Adipose tissue (tissue), 3 donors: ENCODE measurements around the gene GNB1. TPM values are rescaled to one million over a fixed set of nuclear protein-coding genes. Genes with fewer than 3 reads are reported as not detected.

Experiments
- H3K27ac ChIP-seq: one replicate; pipeline ENCODE4 v1.5.1; 2013; ENCODE audit warnings: low read depth, low read length
- WGBS, 3 donors: extraction: QIAGEN DNeasy Blood & Tissue Kit; methylation state at CpG; one replicate each; pipeline ENCODE4 v1.1.7; 2013; 5-methylcytosine and 5-hydroxymethylcytosine counted together
- polyA plus RNA-seq, 3 donors: library from polyadenylated mRNA; stranded (reverse); fragments of 200-250 nt; gene quantifications; one replicate each; pipeline ENCODE4 v1.2.3, GENCODE V29; 2013
- donor health status: healthy with polysubstance abuse.
- donor health status: Bipolar disorder and iron deficiency.
- donor health status: healthy.

The GNB1 gene
- polyA plus RNA-seq, 3 donors, result 67.2 to 180 (median 148) TPM

DNA sequence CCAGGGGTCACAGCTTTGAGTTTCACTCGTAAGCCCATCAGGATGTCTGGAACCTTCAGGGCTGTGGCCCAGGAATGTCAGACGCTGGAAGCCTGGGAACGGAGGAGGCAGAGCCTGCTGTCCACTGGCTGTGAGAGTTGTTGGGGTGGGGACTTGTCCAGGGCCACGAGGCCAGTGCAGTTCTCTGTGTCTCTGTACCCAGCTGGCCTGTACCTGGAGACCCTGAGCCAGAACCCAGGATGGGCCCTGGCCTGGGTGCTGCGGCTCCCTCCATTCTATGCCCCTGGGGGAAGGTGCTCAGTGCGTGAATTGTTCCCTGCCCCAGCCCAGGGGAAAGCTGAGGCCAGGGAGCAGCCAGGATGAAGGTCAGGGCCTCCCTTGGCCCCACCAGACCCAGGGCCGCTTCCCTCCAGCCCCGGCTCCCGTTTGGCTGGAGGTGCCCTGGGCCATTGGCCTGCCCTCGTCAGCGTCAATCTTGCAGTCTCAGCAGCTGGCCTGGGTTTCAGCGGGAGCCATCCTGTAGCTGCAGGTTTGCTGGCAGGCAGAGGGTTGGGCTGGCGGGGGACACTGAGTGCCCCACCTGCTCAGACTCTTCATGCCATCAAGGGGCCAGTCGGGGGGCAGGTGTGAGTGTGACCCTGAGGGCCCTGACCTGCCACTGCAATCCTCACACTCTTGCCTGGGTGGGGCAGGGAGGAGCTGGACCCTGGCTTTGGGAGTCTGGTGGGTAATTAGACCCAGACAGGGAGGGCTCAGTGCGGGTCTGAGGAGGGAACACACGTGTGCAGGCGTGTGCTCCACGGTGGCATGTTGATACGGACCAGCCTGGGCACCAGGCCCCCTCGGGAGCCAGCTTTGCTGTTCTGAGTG lies 23.4 kb upstream of the GNB1 start:
- no peak overlapping the region for H3K27ac ChIP-seq
- 54 to 72% (median 68%) methylated on average over 20 of the region's 20 CpGs for WGBS, 3 donors

DNA sequence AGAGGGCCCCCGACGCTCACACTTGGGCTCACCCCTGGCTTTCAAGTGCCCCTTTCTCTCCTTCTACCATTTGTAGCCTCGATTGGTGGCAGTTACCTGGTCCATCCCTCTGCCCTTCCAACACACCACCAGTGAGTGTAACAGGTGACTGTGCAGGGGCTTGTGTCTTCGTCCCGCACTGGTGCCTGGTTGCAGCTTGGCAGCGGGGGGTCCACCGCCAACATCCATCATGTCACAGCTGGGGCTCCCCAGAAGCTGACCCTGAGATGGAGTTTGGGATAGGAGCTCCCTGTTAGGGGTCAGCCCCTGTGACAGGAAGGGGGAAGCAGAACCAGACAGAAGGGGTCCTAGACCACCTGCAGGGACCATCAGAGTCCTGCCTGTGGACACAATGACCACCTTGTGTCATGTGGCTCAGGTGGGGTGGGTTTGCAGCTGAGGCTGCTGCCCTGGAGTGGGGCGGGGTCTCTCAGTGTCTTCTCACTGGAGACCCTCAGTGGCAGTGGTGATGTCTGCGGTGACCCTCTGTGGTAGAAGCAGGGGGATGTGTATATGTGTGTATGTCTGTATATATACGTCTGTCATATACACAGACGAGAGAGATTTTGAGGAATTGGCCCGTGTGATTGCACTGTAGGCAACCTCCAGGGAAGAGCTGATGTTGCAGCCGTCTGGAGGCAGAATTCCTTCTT lies 20.6 kb upstream of the GNB1 start:
- WGBS, 3 donors, result 84 to 89% (median 87%) methylated on average over 13 of the region's 13 CpGs
- no peak overlapping the region for H3K27ac ChIP-seq

DNA sequence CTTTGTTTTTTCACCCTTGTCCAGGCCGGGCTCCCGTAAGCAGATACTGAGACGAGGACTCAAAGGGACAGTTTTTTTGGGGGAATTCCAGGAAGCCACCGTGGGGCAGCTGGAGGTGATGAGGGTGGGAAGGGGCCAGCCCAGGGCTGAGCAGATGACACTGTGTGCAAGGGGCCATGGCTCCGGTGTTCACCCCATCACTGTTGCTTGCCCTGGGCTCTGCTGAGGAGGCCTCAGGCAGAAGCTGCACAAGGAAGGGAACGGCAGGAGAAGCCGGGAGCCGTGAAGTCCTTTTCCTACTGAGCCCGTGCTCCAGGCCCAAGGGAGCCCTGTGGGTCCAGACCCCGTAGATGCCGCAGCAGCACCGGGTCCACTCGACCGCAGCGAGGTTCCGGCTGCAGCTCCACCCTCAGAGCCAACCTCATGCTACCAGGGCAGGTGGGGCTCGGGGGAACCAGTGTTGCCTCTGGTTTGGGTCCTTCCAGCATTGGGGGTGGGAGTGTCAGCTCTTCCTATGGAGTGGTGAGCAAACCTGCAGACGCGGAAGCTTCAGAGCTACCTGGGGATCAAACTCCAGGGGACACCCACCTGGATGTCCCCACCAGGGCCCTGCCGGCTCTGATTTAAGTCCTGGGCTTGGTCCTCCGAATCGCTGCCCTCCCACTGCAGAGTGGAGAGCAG lies 19.9 kb upstream of the GNB1 start:
- 93 to 94% (median 94%) methylated on average over 22 of the region's 22 CpGs for WGBS, 3 donors
- H3K27ac ChIP-seq, result no peak overlapping the region

DNA sequence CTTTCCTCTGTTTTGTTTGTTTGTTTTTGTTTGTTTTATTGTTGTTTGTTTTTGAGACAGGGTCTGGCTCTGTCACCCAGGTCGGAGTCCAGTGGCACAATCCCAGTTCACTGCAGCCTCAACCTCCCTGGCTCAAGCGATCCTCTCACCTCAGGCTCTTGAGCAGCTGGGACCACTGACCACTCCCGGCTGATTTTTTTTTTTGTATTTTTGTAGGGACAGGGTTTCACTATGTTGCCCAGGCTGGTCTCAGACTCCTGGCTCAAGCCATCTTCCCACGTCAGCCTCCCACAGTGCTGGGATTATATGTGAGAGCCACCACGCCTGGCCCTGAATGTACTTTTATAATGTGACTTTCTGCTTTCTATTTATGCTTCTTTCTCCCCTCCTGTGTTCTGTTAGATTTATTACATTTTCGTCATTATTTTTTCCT lies 19.2 kb upstream of the GNB1 start:
- no peak overlapping the region for H3K27ac ChIP-seq
- 83 to 91% (median 86%) methylated on average over 6 of the region's 6 CpGs for WGBS, 3 donors

DNA sequence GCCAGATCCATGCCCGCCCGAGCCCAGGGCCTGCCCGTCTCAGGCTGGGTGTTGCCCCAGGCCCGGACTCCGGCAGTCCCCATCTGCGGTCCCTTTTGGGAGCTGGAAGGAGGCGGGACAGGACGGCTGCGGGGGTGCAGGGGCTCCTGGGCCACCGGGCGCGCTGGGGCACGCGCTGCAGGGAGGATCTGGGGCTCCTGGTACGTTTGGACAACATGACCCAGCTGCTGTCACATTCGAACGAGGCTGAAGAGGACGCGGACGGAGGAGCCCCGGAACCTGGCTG lies 17.6 kb upstream of the GNB1 start:
- no peak overlapping the region for H3K27ac ChIP-seq
- WGBS, 3 donors, result 4 to 10% (median 6%) methylated on average over 21 of the region's 21 CpGs

DNA sequence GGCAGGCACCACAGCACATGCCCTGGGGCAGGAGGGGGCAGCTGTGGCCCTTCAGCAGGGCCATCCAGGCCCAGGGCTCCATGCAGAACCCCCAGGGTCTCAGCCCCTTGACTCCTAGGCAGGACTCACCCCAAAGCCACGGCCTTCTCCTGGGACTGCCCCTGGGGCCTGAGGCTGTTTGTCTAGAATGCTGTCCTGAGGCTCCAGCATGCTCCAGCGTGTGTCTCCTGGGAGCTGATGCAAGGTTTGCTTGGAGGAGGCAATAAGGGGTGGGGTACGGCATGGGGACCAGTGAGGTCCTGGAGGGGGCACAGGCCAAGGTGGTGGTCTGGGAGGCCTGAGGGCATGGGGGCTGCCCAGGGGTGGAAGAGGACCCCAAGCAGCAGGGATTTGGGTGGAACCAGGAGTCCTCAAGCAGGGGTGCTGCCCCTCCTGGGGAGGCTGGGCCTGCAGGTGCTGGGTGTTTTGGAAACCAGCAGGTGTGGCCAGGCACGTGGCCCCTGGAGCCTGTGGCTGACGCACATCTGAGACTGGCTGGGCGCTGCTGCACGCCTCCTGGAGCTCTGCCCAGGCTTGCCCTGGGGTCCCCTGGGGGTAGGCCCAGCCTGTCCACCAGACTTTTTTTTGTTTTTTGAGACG lies 16.3 kb upstream of the GNB1 start:
- WGBS, 3 donors, result 67 to 75% (median 70%) methylated on average over 8 of the region's 8 CpGs
- H3K27ac ChIP-seq, result no peak overlapping the region

DNA sequence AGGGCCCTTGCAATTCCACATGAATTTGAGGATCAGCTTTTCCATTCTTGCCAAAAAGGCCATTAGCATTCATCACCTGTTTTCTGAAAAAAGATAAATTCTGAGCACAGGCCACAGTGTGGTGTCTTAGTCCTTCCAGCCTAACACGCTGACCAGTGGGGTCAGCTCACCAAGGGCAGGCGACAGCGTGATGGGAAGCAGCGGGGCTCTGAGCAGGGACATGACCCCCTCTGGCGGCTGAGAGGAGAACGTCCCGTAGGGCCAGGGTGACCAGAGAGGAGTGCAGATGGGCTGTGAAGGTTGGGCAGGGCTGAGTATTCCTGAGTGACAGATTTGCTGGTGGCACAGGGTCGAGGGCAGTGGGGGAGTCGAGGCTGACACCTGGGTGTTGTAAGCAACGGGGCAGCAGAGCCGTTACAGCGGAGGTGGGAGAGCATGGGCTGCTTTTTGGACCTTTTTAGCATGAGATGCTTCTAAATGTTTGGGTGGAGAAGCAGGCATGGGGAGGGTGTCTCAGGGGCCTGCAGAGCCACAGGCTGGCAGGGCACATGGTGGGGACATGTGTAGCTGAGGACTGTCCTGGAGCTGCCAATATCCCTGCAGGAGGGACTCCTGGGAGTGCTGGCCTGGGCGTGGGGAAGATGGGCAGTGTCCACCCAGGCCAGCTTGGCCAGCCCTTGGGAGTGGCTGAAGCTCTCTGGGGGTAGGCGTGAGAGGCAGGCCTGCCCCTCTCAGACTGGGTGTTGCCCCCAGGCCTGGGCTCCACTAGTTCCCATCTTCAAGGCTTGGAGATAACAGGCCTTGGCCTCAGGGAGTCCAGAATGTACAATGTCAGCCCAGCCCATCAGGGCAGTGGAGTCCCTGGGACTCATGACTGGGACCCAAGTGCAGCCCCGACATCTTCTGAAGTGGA lies 15.6 kb upstream of the GNB1 start:
- 19 to 23% (median 22%) methylated on average over 15 of the region's 15 CpGs for WGBS, 3 donors

DNA sequence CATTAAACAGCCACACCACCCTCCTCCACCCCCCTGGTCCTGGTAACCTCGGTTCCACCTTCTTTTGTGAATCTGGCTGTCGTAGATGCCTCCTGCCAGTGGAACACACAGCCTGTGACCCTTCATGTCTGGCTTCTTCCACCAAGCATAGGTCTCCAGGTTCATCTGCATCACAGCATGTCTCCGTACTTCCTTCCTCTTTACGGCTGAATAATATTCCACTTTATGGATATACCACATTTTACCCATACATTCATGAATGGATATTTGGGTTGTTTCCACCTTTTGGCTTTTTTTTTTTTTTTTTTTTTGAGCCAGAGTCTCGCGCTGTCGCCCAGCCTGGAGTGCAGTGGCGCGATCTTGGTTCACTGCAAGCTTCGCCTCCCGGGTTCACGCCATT lies 12.3 kb upstream of the GNB1 start:
- no peak overlapping the region for H3K27ac ChIP-seq
- WGBS, 3 donors, result 90 to 98% (median 97%) methylated on average over 12 of the region's 12 CpGs

More for the DNA sequence above, 15.6 kb upstream of the GNB1 start:
- H3K27ac ChIP-seq, result no peak overlapping the region

DNA sequence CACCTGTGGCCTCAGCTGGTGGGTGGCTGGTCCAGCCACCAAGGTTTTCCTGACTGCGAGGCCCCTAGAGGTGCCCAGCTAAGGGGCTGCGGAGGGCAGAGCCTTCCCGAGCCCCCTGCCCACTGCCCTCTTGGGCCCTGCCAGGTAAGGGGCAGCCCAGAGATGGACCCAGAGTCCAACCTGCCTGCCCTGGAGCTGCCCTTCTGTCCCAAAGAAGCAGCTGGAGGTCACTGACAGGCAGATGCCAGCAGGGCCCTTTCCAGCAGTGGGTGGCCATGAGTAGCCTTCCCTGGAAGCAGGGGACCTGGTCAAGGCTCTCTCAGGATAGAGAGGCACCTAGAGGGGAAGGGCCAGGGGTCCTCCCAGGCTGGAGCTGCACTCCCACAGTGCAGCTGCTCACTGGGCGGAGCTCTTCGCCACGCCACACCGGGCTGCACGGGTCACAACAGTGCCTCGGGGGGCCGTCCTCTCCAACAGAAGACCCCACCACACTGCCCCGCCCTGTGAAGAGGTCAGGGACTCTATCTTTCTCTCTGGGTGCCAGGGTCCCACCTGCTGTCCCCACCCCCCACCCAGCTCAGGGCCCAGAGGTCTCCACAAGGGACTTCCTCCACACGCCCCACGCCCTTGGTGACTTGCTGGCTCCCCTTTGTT lies 10.9 kb upstream of the GNB1 start:
- H3K27ac ChIP-seq, result no peak overlapping the region
- 71 to 84% (median 80%) methylated on average over 13 of the region's 13 CpGs for WGBS, 3 donors

DNA sequence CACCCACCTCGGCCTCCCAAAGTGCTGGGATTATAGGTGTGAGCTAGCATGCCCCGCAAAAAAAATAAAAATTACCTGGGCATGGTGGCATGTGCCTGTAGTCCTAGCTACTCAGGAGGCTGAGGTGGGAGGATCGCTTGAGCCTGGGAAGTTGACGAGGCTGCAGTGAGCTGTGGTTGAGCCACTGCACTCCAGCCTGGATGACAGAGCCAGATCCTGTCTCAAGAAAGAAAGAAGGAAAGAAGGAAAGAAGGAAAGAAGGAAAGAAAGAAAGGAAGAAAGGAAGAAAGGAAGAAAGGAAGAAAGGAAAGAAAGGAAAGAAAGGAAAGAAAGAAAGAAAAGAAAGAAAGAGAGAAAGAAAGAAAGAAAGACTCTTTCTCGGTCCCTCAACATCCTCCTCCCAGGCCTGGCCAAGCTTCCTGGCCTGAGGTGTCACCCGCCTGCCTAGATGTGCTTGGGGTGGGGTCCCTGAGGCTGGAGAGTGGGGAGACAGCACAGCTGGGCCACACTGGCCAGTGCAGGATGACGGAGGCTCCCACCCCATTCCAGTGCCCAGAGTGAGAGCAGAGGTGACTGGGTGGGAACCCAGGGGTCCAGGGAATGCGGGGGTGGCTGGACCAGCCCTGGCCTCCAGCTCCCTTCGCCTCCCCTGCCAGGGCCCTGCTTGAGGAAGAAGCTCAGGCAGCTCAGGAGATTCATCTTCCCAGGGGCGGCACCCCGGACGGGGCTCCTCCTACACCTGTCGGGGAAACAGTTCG lies 10.2 kb upstream of the GNB1 start:
- no peak overlapping the region for H3K27ac ChIP-seq
- WGBS, 3 donors, result 69 to 76% (median 74%) methylated on average over 14 of the region's 14 CpGs

DNA sequence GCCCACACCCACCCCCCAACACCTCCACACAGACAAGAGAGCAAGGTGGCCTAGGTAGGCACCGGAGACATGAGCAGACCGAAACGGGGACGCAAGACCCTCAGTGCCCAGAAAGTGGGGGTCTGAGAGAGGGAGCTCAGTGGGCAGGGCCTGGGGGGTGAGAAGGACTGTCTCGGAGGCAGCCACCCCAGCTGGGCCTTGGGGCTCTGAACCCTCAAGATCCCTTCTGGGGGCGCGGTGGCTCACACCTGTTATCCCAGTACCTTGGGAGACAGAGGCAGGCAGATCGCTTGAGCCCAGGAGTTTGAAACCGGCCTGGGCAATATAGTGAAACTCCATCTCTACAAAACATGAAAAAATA lies 9.1 kb upstream of the GNB1 start:
- H3K27ac ChIP-seq, result no peak overlapping the region
- WGBS, 3 donors, result 65 to 87% (median 77%) methylated on average over 9 of the region's 9 CpGs

DNA sequence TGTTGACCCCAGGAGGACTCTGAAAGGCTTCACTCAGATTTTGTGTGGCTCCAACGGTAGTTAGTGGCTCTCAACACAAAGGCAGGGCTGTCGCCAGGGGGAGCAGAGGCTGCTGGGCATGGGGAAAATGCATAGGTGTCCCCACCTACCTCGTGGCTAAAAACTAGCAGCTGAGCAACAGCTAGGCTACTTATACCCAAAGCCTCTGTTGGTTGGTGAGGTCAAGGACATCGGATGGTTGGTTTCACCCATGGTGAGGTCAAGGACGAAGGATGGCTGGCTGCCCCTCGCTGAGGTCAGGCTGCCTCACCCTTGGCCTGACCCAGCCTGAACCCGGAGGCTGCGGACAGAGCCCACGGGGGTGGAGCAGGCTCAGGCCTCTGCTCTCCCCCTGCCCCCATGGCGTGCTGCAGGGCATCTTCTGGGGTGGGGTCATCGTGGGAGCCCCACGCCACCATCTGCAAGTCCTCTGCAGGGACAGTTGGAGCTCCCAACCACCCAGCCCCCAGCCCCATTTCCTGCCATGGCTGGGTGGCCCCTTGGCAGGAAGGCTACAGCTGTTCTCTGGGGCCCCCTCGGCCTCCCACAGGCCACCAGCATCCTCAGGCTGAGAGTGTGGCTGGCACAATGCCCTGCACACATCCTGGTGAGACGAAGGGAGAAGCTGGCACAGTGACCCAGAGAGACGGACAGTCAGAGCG lies 8.5 kb upstream of the GNB1 start:
- H3K27ac ChIP-seq, result no peak overlapping the region
- WGBS, 3 donors, result 39 to 56% (median 49%) methylated on average over 16 of the region's 16 CpGs

DNA sequence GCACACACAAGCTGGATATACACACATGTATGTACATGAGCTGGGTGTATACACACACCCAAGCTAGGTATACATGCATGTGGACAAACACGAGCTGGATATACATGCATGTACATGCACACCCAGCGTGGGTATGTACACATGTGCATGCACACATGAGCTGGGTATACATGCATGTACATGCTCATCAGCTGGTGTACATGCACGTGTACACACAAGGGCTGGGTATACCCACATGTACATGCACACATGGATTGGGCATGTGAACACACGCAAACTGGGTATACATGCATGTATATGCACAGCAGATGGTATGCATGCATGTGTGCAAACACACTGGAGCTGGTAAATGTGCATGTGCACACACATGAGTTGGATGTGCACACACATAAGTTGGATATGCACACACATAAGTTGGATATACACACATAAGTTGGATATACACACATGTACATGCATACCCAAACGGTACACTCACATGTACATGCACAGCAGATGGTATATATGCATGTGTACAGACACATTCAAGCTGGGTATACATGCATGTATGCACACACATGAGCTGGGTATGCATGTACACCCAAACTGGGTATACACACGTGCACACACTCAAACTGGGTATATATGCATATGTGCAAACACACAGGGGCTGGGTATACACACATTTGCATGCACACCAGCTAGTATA lies 7.5 kb upstream of the GNB1 start:
- H3K27ac ChIP-seq, result no peak overlapping the region
- 92 to 94% (median 93%) methylated on average over 6 of the region's 6 CpGs for WGBS, 3 donors

DNA sequence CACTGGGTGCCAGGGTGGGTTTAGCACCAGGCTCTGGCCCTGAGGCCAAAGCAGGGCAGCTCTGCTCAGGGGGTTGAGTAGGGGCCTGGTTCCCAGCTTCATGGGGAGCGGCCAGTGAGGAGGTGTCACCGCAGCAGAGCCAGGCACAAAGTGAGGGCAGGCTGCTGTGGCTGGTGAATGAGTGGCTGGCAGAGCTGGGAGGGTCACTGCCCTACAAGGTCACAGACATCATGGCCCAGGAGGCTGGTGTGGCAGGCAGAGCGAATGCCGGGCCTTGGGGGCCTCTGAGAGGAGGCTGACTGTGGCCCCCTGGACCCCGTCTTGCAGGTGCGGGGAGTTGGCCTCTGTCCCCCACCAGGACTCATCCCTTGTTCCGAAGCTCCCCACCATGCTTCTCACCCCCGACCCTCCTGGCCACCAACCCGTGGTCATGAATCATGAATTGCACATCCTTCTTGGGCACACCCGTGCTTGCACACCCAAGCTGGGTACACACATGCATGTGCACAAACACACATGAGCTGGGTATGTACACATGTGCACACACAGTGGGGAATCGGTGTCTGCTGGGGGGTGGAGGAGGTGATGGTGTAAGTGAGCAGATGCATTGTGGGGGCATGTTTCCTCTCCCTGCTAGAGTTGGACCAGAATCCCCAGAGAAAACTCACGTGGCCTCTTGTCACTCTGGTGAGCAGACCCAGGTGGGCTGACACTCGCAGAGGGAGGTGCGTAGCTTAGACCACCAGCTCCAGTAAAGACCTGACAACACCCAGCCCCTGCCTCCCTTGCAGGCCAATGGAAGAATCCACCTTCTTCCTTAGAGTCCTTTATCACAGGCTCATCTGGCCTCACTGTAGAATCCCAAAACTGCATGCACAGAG lies 4.8 kb upstream of the GNB1 start:
- no peak overlapping the region for H3K27ac ChIP-seq
- WGBS, 3 donors, result 68 to 74% (median 69%) methylated on average over 14 of the region's 14 CpGs

DNA sequence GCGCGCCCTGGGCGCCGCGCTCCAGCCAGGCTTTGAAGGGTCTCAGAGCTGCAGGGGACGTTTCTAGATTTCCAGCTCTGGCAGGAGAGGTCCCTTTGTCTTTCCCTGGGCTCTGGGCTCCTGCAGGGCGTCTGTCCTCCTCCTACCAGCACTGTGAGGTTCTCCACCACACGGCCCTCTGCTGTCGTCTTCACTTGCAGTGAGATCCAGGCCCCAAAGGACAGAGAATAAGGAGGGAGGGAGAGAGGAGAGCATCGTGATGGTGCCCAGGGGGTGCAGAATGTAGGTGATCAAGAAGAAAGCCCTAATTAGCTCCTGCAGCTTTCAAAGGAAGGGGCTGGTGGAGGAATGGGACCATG lies 4.2 kb upstream of the GNB1 start:
- 41 to 49% (median 48%) methylated on average over 10 of the region's 10 CpGs for WGBS, 3 donors
- no peak overlapping the region for H3K27ac ChIP-seq
